Sigmoid colon (tissue), 4 donors: ENCODE measurements around the gene ACBD6.

Source experiments
- EP300 ChIP-seq, 4 donors: sonication (generic); formaldehyde crosslinking; IDR thresholded peaks; one replicate each; pipeline ENCODE4 v1.6.1; 2017; ENCODE audit warnings: antibody characterized with exemption in 4 of 4
- TF ChIP-seq, protein P1 (sequence below), 4 experiments: fragments of 450-650 bp in 3 of 4; fragments of 200-600 bp in 1 of 4; IDR thresholded peaks; one replicate each; pipeline ENCODE4 v1.5.1; 2016 to 2019; ENCODE audit warnings: antibody characterized with exemption in 4 of 4, mild to moderate bottlenecking in 3 of 4, moderate library complexity in 2 of 4

DNA sequence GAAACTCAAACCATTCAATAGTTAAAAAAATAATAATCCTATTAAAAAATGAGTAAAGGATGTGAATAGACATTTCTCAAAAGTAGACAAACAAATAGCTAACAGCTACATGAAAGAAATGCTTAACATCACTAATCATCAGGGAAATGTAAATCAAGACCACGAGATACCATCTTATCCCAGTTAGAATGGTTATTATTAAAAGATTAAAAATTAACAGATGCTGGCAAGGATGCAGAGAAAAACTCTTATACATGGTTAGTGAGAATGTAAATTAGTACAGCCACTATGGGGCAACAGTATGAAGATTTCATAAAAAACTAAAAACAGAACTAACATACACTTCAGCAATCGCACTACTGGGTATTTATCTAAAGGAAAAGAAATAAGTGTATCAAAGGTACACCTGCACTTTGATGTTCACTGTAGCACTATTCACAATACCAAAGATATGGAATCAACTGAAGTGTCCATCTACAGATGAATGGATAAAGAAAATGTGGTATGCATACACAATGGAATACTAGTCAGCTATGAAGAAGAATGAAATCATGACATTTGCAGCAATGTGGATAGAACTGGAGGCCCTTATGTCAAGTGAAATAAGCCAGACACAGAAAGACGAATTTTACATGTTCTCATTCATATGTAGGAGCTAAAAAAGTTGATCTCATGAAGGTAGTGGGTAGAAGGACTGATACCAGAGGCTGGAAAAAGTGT is 117.9 kb downstream of the ACBD6 start:
- TF ChIP-seq, protein P1, sequence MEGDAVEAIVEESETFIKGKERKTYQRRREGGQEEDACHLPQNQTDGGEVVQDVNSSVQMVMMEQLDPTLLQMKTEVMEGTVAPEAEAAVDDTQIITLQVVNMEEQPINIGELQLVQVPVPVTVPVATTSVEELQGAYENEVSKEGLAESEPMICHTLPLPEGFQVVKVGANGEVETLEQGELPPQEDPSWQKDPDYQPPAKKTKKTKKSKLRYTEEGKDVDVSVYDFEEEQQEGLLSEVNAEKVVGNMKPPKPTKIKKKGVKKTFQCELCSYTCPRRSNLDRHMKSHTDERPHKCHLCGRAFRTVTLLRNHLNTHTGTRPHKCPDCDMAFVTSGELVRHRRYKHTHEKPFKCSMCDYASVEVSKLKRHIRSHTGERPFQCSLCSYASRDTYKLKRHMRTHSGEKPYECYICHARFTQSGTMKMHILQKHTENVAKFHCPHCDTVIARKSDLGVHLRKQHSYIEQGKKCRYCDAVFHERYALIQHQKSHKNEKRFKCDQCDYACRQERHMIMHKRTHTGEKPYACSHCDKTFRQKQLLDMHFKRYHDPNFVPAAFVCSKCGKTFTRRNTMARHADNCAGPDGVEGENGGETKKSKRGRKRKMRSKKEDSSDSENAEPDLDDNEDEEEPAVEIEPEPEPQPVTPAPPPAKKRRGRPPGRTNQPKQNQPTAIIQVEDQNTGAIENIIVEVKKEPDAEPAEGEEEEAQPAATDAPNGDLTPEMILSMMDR (IDR thresholded peaks at IDR 0.05) = no peak
- TF ChIP-seq EP300 (IDR thresholded peaks at IDR 0.05) = no peak
